ENCODE measurements around the gene MBD4.
A peak's percentile ranks its signal among the peaks of the same experiment; 100 is the strongest.

The MBD4 gene

GRCh38 chr3:129409541-129409940, 30.2 kb downstream of the MBD4 start:
- DNase-seq (ENCODE audit: low read depth): peak; percentile 52
- TF ChIP-seq CTCF (conservative IDR thresholded peaks at IDR 0.05; ENCODE audit: low read length): no peak
- no peak overlapping the region for H3K4me3 ChIP-seq (ENCODE audit: low read length)

GRCh38 chr3:129404610-129405009, 35.1 kb downstream of the MBD4 start:
- no peak overlapping the region for H3K4me3 ChIP-seq (ENCODE audit: low read length)
- no peak for DNase-seq (ENCODE audit: low read depth)
- TF ChIP-seq CTCF (conservative IDR thresholded peaks at IDR 0.05; ENCODE audit: low read length): no peak

DNA sequence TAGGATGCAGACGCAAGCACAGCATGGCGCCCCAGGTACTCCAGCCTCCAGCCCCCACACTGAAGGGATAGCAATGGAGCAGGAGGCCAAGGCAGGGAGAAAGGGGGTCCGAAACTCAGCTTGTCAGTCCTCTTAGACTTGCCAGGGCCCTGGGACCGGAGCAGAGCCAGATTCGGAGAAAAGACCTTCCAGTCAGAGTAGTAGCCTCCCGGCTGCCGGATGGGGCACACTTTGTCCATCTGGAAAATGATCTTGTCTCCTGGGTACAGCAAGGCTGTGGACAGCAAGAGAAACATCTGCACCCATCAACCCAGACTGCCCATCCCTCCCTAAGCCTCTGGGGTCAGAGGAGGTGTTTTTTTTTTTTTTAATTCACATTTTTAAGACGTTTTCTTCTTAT, 35.6 kb downstream of the MBD4 start:
- TF ChIP-seq CTCF (conservative IDR thresholded peaks at IDR 0.05; ENCODE audit: low read length): no peak
- no peak for DNase-seq (ENCODE audit: low read depth)
- no peak overlapping the region for H3K4me3 ChIP-seq (ENCODE audit: low read length)

DNA sequence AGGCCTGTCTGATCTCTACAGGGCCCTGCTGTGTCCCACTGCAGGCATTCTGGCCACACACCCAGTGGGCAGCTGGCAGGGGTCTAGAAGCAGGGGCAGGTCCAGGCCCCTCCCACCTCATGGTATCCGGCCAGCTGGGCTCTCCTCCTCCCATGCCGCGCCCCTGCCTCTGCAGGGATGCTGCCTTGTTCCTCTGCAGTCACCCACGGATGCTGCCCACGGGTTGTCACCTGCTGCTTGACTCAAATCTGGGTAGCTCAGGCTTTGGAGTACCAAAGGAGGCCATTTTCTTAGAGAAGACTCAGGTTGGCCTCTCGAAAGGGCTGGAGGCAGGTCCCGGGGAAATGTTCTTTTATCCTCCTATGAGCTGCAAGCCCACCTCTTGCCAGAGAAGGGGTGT, 36.3 kb downstream of the MBD4 start:
- DNase-seq (ENCODE audit: low read depth): no peak

GRCh38 chr3:129402616-129403015, 37.1 kb downstream of the MBD4 start:
- no peak for TF ChIP-seq CTCF (conservative IDR thresholded peaks at IDR 0.05; ENCODE audit: low read length)
- no peak for DNase-seq (ENCODE audit: low read depth)
- H3K4me3 ChIP-seq (ENCODE audit: low read length): no peak overlapping the region

More for the DNA sequence above, 36.3 kb downstream of the MBD4 start:
- no peak overlapping the region for H3K4me3 ChIP-seq (ENCODE audit: low read length)
- TF ChIP-seq CTCF (conservative IDR thresholded peaks at IDR 0.05; ENCODE audit: low read length): no peak

GRCh38 chr3:129402210-129402609, 37.5 kb downstream of the MBD4 start:
- no peak for TF ChIP-seq CTCF (conservative IDR thresholded peaks at IDR 0.05; ENCODE audit: low read length)
- DNase-seq (ENCODE audit: low read depth): no peak
- H3K4me3 ChIP-seq (ENCODE audit: low read length): no peak overlapping the region

DNA sequence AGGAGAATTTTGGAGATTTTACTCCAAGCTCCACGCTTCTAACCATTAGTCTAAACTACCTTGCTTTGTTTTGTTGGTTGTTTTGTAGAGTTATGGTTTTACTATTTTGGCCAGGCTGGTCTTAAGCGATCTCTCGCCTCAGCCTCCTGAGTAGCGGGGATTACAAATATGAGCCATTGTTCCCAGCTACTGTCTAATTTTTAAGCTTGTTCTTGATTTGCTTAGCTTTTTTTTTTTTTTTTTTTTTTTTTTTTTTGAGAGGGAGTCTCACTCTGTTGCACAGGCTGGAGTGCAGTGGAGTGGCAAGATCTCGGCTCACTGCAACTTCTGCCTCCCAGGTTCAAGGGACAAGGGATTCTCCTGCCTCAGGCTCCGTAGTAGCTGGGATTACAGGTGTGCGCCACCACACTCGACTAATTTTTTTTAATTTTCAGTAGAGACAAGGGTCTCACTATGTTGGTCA, 39.8 kb downstream of the MBD4 start:
- DNase-seq (ENCODE audit: low read depth): no peak

More for the DNA sequence above, 39.8 kb downstream of the MBD4 start:
- H3K4me3 ChIP-seq (ENCODE audit: low read length): no peak overlapping the region
- no peak for TF ChIP-seq CTCF (conservative IDR thresholded peaks at IDR 0.05; ENCODE audit: low read length)
